Mononuclear cell (primary cell): Measurements from ENCODE around the gene SLC22A12. TPM values are rescaled to one million over a fixed set of nuclear protein-coding genes. Genes with fewer than 3 reads are reported as not detected.

ENCODE experiments used
- H3K27me3 ChIP-seq: 2 replicates; pipeline ENCODE4 v1.6.0; 2011; ENCODE audit warnings: low read length, control low read depth; ENCODE audit not compliant: insufficient read depth
- H3K4me1 ChIP-seq: 2 replicates; pipeline ENCODE4 v1.5.1; 2011; ENCODE audit warnings: mild to moderate bottlenecking, low read length, control low read depth; ENCODE audit not compliant: insufficient read depth
- H3K4me3 ChIP-seq: 2 replicates; pipeline ENCODE4 v1.5.1; 2011; ENCODE audit warnings: mild to moderate bottlenecking, low read length, moderate library complexity
- H3K9me3 ChIP-seq: 2 replicates; pipeline ENCODE4 v1.5.1; 2011; ENCODE audit warnings: low read depth, mild to moderate bottlenecking, control low read depth, low read length
- total RNA-seq: library from RNA; depleted of rRNA; stranded (reverse); fragments of >200 nt; gene quantifications from one replicate; pipeline ENCODE4 v1.2.3, GENCODE V29; 2012

Gene SLC22A12
- total RNA-seq, 1 donor = not detected

- Histone ChIP-seq H3K27me3 (no peaks in the 10 kb centered on the region), H3K4me3 (no peak overlapping the region), H3K9me3 (no peaks in the 10 kb centered on the region), H3K4me1 (peaks cover 6% of the 10 kb centered on the region)
Measured at GRCh38 chr11:64632237-64632636, 41.2 kb downstream of the SLC22A12 start.

DNA sequence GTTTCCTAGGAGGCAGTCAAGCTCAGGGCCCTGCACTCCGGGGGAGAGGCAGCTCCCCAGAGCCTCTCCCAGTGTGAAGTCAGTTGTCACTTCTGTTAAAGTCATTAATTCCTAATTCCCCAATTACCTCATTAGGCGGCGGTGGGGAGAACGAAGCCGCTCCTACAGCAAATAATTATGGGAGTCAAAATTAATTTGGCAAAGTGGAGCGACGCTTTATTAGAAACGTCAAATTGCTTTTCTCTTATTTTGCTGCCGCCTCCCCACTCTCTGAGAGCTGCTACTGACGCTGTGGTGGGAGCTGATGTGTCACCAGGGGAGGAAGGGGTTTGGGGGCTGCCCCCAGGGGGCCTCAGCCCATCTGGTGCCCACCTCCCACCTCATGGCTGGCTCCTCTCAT is 41.6 kb downstream of the SLC22A12 start:
- Histone ChIP-seq H3K4me1 (peaks cover 6% of the 10 kb centered on the region), H3K9me3 (no peaks in the 10 kb centered on the region), H3K27me3 (no peaks in the 10 kb centered on the region), H3K4me3 (no peak overlapping the region)

DNA sequence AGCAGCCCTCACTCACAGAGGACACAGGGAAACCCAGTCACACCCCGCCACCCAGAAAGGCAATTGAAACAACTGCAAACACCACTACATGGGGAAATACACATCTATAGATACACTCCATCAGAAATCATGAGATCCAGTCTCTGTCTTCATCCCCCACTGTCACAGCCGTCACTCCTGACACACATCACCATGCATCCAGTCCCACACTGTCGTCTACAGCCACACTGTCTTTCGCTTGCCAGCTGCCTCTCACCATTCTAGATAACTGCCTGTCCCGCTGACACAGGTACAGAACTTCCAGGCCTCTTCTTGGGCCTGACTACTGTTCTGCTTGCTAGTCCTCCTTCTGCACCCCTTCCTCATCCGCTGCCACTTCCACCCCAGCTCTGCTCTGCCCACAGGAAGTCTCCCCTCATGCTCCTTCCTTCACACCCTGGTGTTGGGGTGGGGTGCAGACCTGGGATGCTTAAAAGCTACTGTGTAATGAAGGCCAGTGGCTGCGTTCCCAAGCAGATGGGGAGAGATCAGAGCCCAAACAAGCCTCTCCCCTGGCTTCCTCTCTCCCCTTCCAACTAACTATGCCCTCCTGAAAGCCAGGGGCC is 42.6 kb downstream of the SLC22A12 start:
- H3K4me1 ChIP-seq = peaks cover 6% of the 10 kb centered on the region
- H3K4me3 ChIP-seq = no peak overlapping the region
- H3K9me3 ChIP-seq = no peaks in the 10 kb centered on the region
- H3K27me3 ChIP-seq = no peaks in the 10 kb centered on the region

DNA sequence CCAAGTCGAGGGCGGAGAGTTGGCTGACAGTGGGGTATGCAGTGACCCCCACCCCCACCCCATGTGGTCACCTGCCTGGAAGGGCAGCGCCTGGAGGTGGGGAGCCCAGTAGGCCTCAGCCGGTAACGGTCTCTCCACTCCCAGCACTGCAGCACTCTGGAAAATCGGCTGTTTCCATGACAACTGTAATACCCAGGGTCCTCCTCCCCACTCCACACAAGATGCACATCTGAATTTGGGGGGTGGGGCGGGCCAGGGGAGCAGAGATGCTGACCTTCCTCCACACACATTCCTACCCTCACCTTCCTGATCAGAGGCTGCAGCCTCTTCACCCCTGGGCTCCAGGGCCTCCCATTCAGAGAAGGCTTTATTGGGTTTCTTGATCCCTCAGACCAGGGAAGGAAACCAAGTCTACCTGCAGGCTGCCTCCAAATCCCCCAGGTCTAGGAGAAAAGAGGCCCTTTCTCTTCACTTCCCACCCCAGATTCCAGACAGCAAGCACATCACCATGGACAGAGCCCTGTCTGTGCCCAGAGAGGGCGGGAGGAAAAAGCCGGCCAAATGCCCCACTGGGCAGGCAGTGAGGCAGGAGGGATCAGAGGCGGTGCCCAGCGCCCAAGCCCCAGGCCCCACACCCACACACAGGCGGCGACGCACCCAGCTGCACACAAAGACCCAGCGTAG is 46.5 kb downstream of the SLC22A12 start:
- no peak overlapping the region for H3K4me3 ChIP-seq
- peaks cover 11% of the 10 kb centered on the region for H3K4me1 ChIP-seq
- no peaks in the 10 kb centered on the region for H3K9me3 ChIP-seq
- H3K27me3 ChIP-seq = peaks cover 25% of the 10 kb centered on the region

DNA sequence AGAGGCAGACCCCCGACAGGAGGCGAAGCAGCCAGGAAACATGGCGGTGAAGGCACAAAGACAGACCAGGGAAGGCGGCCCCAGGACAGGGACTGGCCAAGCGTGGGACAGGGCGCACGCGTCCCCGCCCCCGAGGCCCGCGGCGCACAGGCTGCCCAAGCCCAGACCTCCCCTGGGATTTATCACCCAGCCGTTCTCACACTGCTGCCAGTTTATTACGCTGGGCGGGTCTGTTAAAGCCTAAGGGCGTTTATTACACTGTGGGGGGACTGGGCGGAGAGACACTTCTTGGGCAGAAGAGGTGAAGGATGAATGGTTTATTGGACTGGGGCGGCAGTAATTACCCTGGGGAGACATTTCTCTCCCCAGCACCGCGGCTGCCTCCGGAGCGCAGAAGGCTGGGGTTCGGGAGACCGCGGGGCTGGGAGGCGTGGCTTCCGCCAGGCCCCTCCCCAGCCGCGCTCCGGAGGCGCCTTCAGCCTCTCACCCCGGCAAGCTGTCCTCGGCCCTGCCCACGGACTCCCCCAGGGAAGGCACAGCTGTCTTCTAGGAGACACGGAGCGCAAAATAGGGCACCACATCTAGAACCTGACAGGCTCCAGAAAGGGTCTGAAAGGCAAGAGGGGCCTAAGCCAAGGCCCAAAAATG is 47.1 kb downstream of the SLC22A12 start:
- Histone ChIP-seq H3K4me3 (no peak overlapping the region), H3K27me3 (peaks cover 25% of the 10 kb centered on the region), H3K9me3 (no peaks in the 10 kb centered on the region), H3K4me1 (peaks cover 11% of the 10 kb centered on the region)

GRCh38 chr11:64638829-64639228 is 47.8 kb downstream of the SLC22A12 start:
- H3K27me3 ChIP-seq = peaks cover 26% of the 10 kb centered on the region
- H3K9me3 ChIP-seq = no peaks in the 10 kb centered on the region

GRCh38 chr11:64639885-64640284 is 48.9 kb downstream of the SLC22A12 start:
- H3K4me1 ChIP-seq = peaks cover 5% of the 10 kb centered on the region
- no peaks in the 10 kb centered on the region for H3K9me3 ChIP-seq
- H3K27me3 ChIP-seq = peaks cover 35% of the 10 kb centered on the region
- no peak overlapping the region for H3K4me3 ChIP-seq

More at GRCh38 chr11:64638829-64639228, 47.8 kb downstream of the SLC22A12 start:
- no peak overlapping the region for H3K4me3 ChIP-seq
- H3K4me1 ChIP-seq = peaks cover 8% of the 10 kb centered on the region

DNA sequence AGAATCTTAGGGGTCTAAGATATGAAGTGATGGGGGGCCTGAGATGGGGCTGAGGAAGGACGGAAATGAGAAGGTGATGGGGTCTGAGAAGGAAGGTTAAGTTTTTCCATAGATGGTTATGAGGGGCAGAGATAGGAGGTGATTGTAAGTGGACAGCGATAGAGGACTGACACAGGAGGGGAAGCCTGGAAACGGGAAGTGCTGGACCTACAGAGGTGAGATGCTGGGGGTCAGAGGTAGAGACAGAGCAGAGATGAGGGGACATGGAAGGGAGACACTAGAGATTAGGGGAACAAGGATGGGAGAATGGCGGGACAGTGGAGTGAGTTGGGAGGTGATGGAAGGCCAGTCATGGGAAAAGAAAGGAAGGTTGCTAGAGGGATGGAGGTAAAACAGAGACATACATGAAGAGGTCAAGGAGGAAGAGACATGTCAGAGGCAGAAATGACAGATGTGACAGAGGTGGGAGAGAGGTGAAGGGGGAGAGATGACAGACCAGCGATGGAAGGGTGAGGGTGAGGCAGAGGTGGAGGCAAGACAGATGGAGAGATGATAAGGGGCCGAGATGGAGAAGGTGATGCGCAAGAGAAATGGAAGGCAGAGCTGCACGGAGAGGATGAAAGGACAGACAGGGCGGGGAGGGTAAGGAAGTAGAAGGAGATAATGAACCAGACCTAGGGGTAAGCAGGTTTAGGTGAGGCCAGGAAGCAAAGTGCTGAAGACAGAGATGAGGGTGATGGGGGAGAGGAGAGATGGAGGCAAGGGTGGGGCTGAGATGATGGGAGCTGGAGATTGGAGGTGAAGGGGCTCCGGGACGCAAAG is 50.8 kb downstream of the SLC22A12 start:
- Histone ChIP-seq H3K4me3 (no peak overlapping the region), H3K27me3 (peaks cover 35% of the 10 kb centered on the region), H3K9me3 (no peaks in the 10 kb centered on the region), H3K4me1 (peaks cover 5% of the 10 kb centered on the region)

DNA sequence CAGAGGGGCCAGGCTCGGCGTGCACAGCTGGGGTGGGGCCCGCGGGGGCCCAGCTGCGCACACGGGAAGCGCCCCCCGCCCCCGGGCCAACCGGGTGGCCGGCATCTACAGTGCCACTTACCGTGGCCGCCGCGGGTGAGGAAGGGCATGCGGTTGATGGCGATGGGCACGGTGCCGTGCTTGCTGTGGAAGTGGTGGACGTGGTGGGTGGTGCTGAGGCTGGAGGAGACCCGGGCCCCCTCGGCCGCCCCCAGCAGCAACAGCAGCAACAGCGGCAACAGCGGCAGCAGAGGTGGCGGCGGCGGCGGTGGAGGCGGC is 51.4 kb downstream of the SLC22A12 start:
- no peaks in the 10 kb centered on the region for H3K9me3 ChIP-seq
- H3K27me3 ChIP-seq = peaks cover 35% of the 10 kb centered on the region
- H3K4me1 ChIP-seq = peaks cover 5% of the 10 kb centered on the region
- H3K4me3 ChIP-seq = no peak overlapping the region

GRCh38 chr11:64642871-64643255 is 51.8 kb downstream of the SLC22A12 start:
- H3K4me3 ChIP-seq = no peak overlapping the region
- H3K27me3 ChIP-seq = peaks cover 35% of the 10 kb centered on the region
- no peaks in the 10 kb centered on the region for H3K9me3 ChIP-seq
- peaks cover 5% of the 10 kb centered on the region for H3K4me1 ChIP-seq

DNA sequence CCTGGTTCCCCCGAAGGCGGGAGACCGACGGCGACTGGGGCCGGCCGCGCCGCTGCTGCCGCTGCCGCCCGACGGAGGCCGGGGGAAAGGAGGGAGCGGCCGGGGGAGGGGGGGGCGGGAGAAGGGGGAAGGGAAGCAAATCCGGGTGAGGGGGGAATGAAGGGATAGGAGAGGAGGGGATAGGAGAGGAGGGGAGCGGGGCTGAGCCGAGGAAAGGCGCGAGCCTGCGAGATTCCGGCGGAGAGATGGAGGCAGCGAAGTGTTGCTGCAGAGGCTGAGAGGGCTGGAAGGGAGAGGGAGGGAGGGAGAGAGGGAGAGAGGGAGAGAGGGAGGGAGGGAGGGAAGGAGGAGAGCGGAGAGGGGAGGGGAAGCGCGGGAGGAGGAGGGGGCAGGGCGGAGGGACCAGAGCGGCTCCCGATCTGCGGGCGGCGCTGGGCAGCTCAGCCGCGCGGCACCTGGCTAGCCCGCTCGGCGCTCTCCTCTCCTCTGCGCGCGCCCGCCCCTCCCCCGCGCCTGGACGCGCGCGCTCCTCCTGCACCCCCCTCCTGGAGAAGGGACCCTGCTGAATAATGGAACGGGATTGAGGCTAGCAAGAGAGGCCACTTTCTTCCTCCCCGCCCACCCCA is 52.3 kb downstream of the SLC22A12 start:
- Histone ChIP-seq H3K27me3 (peaks cover 35% of the 10 kb centered on the region), H3K9me3 (no peaks in the 10 kb centered on the region), H3K4me1 (peaks cover 5% of the 10 kb centered on the region), H3K4me3 (no peak overlapping the region)

DNA sequence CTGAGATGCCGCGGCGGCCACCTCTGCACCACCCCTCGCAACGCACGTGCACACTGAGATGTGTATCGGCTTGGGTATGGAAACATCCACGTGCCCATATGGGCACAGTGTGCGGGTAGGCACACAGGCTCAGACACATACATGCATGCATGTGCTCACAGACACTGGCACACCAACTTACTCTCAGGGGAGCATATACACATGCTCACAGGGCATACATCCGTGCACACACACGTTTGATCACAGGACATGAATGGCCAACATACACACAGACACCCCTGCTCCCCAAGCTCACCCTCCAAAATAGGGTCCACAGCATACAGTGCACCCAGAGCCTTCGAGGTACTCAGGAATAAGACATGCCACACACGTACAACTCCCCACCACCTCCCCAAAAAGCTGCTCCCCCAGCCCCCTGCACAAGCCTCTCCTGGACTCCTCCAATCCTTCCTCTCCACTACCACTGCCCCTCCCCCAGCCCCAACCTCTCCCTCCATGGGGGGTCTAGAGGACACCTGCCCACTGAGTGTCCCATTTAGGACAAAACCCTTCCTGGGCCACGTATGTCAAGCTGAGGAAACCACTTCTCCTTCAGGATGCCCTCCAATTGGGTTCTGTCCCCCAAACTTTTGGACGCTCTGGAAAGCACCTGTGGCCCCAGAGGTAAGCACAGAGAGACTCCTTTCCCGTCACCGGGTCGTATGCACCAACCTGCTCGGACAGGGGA is 53.1 kb downstream of the SLC22A12 start:
- peaks cover 5% of the 10 kb centered on the region for H3K4me1 ChIP-seq
- no peaks in the 10 kb centered on the region for H3K9me3 ChIP-seq
- H3K27me3 ChIP-seq = peaks cover 35% of the 10 kb centered on the region
- H3K4me3 ChIP-seq = no peak overlapping the region

- H3K4me1 ChIP-seq = peaks cover 5% of the 10 kb centered on the region
- no peak overlapping the region for H3K4me3 ChIP-seq
- no peaks in the 10 kb centered on the region for H3K9me3 ChIP-seq
- H3K27me3 ChIP-seq = peaks cover 30% of the 10 kb centered on the region
Measured at GRCh38 chr11:64644647-64645275, 53.7 kb downstream of the SLC22A12 start.
